HG03575 (cell line): ENCODE data around the gene NEK7.
"Not testable (repeated sequence)": the region's sequence is repeated elsewhere in the genome, so short reads cannot be mapped to it uniquely, and the experiment has no call there.

Experiments
- ATAC-seq: cut with Tn5 transposase; IDR thresholded peaks from one replicate; pipeline ENCODE4 v1.9.1; 2021; ENCODE audit not compliant: unreplicated experiment, insufficient number of reproducible peaks, low FRiP score; ENCODE audit errors: extremely low read depth

NEK7 gene

GRCh38 chr1:198300451-198300850 lies 143.7 kb downstream of the NEK7 start:
- ATAC-seq = no peak

- ATAC-seq = no peak
Observed at GRCh38 chr1:198304431-198304830, 147.6 kb downstream of the NEK7 start.

- not testable (repeated sequence) for ATAC-seq
Observed at GRCh38 chr1:198314817-198315216, 158.0 kb downstream of the NEK7 start.

- ATAC-seq = not testable (repeated sequence)
Observed at GRCh38 chr1:198315331-198315730, 158.5 kb downstream of the NEK7 start.

GRCh38 chr1:198316546-198317100 lies 159.8 kb downstream of the NEK7 start:
- ATAC-seq = no peak

GRCh38 chr1:198318085-198318484 lies 161.3 kb downstream of the NEK7 start:
- no peak for ATAC-seq

GRCh38 chr1:198320759-198321158 lies 164.0 kb downstream of the NEK7 start:
- no peak for ATAC-seq

GRCh38 chr1:198326232-198326631 lies 169.4 kb downstream of the NEK7 start:
- ATAC-seq = no peak

- no peak for ATAC-seq
Observed at GRCh38 chr1:198326915-198327314, 170.1 kb downstream of the NEK7 start.

GRCh38 chr1:198328458-198329032 lies 171.7 kb downstream of the NEK7 start:
- no peak for ATAC-seq

- no peak for ATAC-seq
Observed at GRCh38 chr1:198330982-198331615, 174.3 kb downstream of the NEK7 start.

GRCh38 chr1:198333744-198334143 lies 176.9 kb downstream of the NEK7 start:
- ATAC-seq = no peak

- no peak for ATAC-seq
Observed at GRCh38 chr1:198335663-198336062, 178.9 kb downstream of the NEK7 start.

- no peak for ATAC-seq
Observed at GRCh38 chr1:198337886-198338285, 181.1 kb downstream of the NEK7 start.

GRCh38 chr1:198340139-198340538 lies 183.3 kb downstream of the NEK7 start:
- no peak for ATAC-seq

- no peak for ATAC-seq
Observed at GRCh38 chr1:198346178-198346577, 189.4 kb downstream of the NEK7 start.

- ATAC-seq = no peak
Observed at GRCh38 chr1:198350456-198350855, 193.7 kb downstream of the NEK7 start.

GRCh38 chr1:198352975-198353695 lies 196.3 kb downstream of the NEK7 start:
- ATAC-seq = peak; percentile 95

- no peak for ATAC-seq
Observed at GRCh38 chr1:198357937-198358336, 201.1 kb downstream of the NEK7 start.

GRCh38 chr1:198359024-198359653 lies 202.3 kb downstream of the NEK7 start:
- no peak for ATAC-seq
